ENCODE measurements around the gene CLBA1.

Gene CLBA1

GRCh38 chr14:105007593-105008264 lies 22.1 kb downstream of the CLBA1 start:
- no peak for DNase-seq

DNA sequence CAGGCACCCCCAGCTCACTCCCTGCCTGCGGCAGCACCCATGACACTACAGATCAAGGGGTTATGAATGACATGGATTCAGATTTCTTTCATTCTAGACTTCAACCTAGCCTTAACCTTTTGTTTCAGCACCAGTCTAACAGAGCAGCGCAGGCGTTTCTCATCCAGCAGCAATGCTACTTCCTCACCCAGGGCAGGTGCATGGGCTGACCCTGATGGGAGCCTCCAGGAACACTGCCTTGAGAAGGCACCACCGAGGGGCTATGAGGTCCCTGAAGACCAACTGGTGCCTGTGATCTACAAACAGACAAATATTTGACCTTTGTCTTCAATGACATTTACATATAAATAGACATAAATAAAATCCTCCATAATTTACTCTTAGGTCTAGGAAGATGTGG lies 24.5 kb downstream of the CLBA1 start:
- no peak for DNase-seq

- no peak for DNase-seq
Measured at GRCh38 chr14:105010891-105011291, 25.3 kb downstream of the CLBA1 start.

DNA sequence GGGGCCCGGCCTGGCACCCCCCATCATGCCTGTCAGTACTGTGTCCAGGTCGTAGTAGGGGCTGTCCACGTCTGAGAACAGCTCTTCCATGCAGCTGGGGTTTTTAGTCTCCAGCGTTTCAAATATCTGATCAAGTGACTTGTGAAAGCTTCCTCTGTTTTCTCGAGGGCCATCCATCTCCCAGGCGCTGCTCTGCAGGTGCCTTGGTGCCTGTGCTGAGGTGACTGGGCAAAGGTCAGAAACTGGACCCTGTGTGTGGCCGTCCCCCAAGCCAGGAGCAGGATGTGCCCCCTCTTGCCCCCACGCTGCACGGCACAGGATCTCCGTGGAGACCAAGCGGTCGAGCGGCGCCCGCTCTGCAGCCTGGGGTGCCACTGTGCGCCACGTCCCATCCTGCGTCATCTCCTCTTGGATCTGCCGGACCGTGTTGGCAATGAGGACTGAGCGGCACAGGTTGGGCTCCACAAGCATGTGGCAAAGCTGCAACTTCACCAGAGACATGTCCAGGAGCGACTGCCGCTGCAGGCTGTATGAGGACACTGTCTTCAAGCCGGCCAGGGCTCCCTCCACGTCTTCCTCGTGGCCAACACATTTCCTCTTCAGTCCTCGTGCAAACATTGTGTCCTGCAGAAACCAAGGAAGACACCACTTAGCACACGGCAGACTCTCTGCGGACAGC lies 25.9 kb downstream of the CLBA1 start:
- no peak for DNase-seq

GRCh38 chr14:105012171-105012985 lies 26.8 kb downstream of the CLBA1 start:
- DNase-seq = no peak

DNA sequence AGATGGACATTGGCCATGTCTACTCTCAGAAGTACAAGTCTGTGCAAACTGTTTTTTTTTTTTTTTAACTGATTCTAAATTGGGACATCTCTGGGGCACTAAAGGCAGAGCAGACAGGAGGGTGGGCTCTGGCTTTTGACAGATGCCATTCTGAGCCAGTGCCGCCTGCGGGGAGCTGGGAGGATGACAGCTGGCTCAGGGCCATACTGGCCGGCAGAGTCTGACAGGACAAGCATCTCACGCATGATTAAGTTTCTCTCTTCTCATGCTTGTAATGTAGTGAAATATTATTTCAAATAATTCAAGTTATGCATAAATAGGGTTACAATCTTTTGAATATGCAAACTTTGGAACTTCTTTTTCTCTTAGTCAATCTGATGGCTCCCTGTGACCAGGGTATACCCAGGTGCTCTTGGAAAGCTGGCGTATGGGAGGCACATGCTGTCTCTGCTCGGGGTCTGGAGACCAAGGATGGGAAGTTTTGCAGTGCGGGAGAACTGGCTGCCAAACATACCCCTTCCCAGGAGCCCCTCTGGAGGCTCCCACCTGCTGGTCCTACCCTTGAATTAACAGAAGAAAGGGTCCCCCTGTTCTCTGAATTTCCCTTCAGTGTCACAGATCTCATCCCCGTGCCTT lies 27.7 kb downstream of the CLBA1 start:
- no peak for DNase-seq

GRCh38 chr14:105014032-105014431 lies 28.4 kb downstream of the CLBA1 start:
- no peak for DNase-seq

- DNase-seq = no peak
Measured at GRCh38 chr14:105014631-105015030, 29.0 kb downstream of the CLBA1 start.

GRCh38 chr14:105015242-105015641 lies 29.7 kb downstream of the CLBA1 start:
- DNase-seq = no peak

DNA sequence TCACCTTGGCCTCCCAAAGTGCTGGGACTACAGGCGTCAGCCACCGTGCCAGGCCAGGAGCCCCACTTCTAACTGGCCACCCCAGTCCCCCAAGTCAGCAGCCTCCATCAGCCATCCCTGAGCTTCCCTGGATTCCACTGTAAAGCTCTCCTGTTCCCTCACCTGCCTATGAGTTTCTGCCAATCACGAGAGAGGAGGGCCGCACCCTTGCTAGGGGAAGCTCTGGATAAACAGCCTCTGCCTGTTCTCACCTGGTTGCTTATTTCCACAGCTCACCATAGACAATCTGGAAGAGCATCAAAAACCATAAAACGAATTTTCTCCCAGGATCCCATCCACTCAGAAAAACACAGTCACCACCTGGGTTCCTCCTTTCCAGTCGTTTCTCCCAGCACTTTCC lies 30.3 kb downstream of the CLBA1 start:
- no peak for DNase-seq

DNA sequence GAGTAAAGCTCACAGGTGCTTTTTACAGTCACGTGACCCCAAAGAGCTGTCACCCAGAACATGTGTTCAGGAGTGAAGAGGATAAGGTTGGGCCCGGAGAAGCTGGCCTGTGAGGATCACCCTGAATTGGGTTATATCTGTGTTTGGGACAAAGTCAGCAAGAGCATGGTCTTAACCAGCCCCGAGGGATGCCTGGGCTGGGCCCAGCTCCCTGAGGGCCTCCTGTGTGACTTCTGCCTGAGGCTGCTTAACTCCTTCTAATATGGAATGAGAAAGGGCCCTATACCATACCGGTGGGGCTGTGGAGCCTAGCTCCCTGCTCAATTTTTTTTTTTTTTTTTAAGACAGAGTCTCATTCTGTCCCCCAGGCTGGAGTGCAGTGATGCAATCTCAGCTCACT lies 32.8 kb downstream of the CLBA1 start:
- DNase-seq = no peak

- peak; percentile 42 to 54 for DNase-seq
Measured at GRCh38 chr14:105019861-105020814, 34.5 kb downstream of the CLBA1 start.

DNA sequence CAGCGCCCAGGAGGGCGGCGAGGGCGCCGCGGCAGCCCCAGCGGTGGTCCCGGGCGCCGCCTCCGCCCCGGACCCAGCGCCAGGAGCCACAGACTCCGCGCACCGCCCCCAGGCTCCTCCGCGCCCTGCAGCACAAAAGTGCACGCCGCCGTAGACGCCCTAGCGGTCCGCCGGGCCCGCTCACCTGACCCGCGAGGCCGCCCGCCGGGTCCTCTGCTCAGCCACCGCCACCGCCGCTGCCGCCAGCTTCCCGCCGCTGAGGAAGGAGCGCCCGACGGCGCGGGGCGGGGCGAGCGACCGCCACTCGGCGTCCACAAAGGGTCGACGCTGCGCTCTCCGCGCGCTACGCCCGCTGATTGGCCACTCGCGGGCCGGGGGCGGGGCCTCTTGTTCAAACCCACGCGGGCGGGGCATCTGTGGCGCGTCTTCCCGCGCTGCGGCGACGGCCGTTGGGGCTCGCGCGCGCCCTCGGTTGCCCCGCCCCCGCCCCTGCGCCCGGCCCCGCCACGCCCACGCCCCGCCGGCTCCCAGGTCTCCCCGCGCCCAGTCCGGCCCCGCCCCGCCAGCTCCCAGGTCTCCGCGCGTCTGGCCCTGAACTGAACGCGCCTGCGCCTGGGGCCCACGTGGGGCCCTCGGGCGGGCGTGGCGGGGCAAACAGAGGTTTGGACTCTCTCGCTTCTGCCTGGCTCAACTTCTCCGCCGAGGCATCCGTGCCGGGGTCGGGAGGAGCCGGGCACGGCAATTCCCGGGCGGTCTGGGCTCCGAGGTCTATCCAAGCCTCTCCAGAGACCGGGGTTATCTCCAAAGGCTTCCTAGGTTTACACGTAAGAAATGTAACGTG lies 35.4 kb downstream of the CLBA1 start, which contains the start of gene CDCA4:
TSS of gene CDCA4 (minus strand) at position 269 of the 841 bp plus-strand sequence. CDS start 9,154 bp downstream, outside the sequence.
- peak; percentile 96 to 99 for DNase-seq

DNA sequence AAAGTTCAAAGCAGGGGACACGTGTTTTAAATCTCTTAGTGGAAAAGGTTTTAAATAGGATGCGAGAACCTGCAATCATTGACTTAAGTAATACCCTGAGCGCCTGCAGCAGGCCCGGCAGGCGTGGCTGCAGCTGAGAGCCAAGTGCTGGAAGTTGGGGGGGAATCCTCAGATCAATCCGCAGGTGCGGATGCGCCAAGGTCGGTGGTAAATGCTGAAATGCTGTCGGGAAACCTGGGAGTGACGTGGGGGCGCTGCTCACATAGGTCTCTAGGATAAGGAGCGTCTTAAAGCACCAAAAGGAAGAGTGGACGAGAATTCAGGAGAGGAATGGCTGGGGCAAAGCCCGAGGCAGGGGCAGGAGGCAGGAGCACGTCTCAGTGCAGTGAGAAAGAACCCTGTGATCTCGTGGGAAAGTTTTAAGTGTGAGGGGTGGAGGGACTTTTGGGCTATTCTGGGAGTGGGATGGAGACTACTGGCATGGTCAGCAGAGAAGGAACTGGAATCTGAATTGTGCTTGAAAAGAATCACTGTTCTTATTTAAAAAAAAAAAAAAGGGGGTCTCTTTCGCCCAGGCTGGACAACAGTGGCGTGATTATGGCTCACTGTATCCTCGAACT lies 36.2 kb downstream of the CLBA1 start:
- DNase-seq = peak; percentile 30 to 32

DNA sequence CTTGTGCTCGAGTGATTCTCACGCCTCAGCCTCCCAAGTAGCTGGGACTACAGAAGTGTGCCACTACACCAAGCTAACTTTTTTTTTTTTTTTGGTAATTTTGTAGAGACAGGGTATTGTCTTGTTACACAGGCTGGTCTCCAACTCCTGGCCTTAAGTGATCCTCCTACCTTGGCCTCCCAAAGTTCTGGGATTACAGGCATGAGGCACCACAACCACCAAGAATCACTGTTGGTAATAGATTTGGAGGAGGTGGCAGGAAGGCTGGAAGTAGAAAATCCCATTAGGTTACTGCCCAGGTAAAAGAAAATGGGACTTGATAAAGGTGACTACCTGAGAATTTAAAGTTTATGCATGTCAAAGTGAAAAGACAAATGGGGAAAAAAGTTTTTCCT lies 36.7 kb downstream of the CLBA1 start:
- no peak for DNase-seq

DNA sequence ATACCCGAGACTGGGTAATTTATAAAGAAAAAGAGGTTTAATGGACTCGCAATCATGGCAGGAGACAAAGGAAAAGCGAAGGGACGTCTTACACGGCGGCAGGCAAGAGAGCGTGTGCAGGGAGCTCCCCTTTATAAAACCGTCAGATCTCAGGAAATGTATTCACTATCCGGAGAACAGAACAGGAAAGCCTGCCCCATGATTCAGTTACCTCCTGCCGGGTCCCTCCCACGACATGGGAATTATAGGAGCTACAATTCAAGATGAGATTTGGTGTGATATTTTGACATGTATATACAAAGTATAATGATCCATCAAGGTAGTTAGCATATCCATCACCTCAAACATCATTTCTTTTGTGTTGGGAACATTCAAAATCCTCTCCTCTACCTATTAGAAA lies 37.6 kb downstream of the CLBA1 start:
- DNase-seq = no peak

- DNase-seq = no peak
Measured at GRCh38 chr14:105023791-105024480, 38.3 kb downstream of the CLBA1 start.

DNA sequence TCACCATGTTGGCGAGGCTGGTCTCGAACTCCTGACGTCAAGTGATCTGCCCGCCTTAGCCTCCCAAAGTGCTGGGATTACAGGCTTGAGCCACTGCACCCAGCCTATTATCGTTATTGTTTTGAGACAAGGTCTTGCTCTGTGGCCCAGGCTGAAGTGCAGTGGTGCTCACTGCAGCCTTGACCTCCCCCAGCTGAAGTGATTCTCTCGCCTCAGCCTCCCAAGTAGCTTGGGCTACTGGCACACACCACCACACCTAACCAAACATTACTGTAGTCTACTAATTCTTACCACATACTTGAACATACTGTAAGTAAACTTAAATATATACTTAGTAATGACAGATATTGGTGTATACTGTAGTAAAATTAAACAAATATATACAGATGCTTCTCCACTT lies 39.8 kb downstream of the CLBA1 start:
- DNase-seq = no peak

- DNase-seq = no peak
Measured at GRCh38 chr14:105026033-105026785, 40.6 kb downstream of the CLBA1 start.

Data from stimulated activated CD4-positive, alpha-beta T cell treated with anti-CD3 and anti-CD28 coated beads, Interleukin-2, amount 100 ng/mL, for 48 hours (primary cell).